GM19468 (cell line): ENCODE data around the gene AMIGO1.
A peak's percentile ranks its signal among the peaks of the same experiment; 100 is the strongest.
"Not testable (repeated sequence)": the region's sequence is repeated elsewhere in the genome, so short reads cannot be mapped to it uniquely, and the experiment has no call there.

Source experiments
- ATAC-seq: cut with Tn5 transposase; IDR thresholded peaks from one replicate; pipeline ENCODE4 v1.9.1; 2021; ENCODE audit warnings: mild to moderate bottlenecking, moderate library complexity, moderate number of reproducible peaks; ENCODE audit not compliant: unreplicated experiment; ENCODE audit errors: extremely low read depth

AMIGO1 gene

GRCh38 chr1:109488696-109489095, 20.8 kb downstream of the AMIGO1 start:
- no peak for ATAC-seq

- ATAC-seq, result no peak
Measured at GRCh38 chr1:109488201-109488600, 21.3 kb downstream of the AMIGO1 start.

DNA sequence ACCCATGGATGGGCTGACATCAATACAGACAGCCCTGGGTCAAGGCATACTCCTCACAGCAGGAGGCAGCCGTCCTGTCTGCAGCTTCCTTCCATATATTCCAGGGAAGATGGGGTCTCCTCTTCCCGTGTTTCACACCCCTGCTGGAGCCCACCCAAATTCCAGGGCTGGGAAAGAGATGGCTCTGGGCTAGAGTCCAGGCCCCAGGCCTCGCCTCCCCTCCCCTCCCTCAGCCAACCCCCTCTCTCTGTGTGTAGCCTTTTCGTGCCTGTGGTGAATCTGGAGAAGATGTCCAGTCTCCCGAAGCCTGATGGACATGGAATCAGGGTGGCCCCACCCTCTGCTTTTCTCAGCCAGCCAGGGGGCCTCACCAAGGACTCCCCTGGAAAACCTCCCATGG, 22.3 kb downstream of the AMIGO1 start:
- ATAC-seq, result no peak

DNA sequence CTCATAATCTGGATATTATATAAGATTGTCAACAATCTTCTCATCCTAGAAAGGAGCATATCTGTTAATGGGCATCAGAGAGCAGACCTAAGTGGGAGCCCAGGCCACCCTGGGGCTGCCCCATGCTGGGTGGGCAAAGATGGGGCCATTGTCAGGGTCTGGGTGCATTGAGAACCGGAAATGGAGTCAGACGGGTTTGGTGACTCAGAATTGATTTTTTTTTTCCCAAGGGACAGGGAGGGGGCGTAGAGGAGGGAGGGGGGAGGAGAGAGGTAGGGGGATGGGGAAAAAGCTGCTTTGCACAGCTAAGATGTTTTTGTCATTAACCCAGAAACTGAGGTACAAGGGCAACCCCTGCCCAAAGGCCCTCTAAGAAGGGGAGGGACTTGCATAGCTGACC, 24.5 kb downstream of the AMIGO1 start:
- ATAC-seq, result no peak

DNA sequence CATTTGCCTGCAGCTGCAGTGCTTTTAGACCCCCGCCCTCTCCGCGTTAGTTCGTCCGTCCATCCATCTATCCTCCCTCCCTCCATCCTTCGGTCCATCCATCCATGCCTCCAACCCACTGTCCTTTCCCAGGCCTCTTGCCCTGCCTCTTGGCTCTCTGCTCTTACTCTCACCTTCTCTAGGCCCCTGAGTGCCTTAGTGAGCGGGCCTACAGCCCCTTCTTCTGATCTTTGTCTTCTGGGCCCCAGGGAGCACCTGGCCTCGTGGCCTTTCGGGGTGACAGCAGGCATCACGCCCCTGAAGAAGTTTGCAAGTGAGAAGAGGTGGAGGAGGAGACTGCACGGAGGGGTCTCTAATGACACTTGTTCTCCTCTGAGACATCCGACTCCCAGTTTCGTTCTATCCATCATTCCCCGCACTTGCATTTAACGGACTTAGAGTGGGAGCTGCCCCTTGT, 25.0 kb downstream of the AMIGO1 start:
- no peak for ATAC-seq

DNA sequence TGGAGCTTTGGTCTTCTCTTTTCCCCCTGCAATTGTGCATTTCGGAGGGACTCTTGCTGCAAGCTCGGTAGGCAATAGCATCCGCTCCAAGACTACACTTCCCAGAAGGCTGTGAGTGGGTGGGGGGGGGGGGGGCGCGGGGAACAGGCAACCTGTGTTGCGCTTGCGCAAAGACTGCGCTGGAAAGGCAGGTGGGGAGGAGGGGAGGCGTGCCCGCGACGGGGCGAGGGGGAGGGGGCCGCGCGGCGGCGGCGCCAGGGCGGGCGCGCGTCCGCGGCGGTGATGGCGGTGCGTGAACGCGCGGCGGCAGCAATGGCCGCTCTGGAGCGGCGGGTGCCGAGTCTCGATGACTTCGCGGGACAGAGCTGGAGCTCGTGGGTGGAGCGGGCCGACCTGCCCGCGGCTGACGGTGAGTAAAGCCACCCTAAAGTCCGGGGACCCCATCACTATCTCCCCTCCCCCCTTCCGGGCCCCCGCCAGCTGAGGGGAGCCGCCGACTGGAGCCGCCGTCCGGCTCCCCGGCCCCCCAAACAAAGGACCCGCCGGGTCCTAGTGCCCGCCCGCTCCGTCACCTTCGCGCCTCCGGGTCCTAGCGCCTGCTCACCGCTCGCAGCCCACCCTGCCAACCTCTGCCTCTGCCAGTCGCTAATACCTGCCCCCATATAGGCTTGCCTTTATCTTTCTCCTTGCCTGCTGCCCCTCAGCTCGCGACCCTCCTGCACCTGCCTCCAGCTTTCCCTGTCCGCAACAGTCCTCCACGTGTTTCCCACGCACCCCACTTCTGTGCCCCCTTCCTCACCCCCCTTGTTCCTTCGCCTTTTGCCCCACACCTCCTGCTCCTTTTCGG, 25.6 kb downstream of the AMIGO1 start, which contains the start of gene ATXN7L2:
Gene ATXN7L2 (plus strand): TSS at position 234 of the 847 bp plus-strand sequence. CDS start 49 bp downstream, at position 283.
- peak; percentile 51 for ATAC-seq

GRCh38 chr1:109482791-109483671, 26.5 kb downstream of the AMIGO1 start:
- ATAC-seq, result no peak

- no peak for ATAC-seq
Measured at GRCh38 chr1:109482242-109482641, 27.3 kb downstream of the AMIGO1 start.

GRCh38 chr1:109481646-109482045, 27.9 kb downstream of the AMIGO1 start:
- no peak for ATAC-seq

GRCh38 chr1:109479901-109480300, 29.6 kb downstream of the AMIGO1 start:
- no peak for ATAC-seq

- ATAC-seq, result no peak
Measured at GRCh38 chr1:109479311-109479710, 30.2 kb downstream of the AMIGO1 start.

DNA sequence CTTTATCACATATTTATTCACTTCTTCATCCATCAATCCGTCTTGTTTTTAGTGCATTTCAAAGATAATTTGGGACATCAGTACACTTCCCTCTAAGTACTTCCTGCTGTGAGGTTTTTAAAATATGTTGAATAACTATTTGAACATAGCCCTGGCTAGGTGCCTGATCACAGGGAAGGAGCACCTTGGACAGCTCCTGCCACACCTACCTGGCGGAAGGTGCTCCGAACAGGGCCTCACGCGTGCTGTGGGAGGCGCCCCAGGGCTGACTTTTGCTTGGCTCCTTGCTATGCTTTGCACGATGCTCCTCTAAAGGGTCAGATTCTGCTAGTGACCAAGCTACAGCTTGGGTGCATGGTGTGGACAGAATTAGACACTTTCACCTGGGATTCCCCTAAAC, 30.7 kb downstream of the AMIGO1 start:
- ATAC-seq, result no peak

GRCh38 chr1:109477821-109478220, 31.7 kb downstream of the AMIGO1 start:
- ATAC-seq, result no peak

DNA sequence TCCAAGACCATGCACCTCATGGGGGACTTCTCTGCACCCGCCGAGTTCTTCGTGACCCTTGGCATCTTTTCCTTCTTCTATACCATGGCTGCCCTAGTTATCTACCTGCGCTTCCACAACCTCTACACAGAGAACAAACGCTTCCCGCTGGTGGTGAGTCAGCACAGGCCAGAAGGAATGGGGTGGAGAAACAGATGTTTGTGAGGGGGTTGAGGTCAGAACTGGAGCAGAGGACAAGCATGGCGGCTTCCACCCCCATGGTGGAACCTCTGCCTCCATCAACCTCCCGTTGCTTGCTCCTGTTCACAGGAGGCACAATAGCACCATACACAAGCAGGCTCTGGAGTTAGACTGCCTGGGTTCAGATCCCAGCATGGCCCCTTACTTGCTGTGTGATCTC, 32.7 kb downstream of the AMIGO1 start:
- ATAC-seq, result no peak

DNA sequence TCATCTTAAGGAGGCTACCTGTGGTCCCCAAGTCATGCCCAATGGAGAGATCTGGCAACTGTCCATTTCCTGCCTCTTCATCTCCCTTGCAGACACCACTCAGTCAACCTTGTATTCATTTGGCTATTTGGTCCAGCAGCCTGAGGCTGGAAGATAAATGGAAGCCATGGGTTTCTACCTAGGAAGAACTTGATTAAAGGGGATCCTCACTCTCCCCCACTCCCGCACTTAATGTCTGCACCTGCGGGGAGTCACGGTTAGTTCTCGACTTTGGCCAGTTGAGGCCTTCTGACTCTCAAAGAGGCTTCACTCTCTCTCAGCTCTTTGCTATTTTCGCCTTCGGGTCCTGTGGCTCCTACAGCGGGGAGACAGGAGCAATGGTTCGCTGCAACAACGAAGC, 34.3 kb downstream of the AMIGO1 start:
- no peak for ATAC-seq

DNA sequence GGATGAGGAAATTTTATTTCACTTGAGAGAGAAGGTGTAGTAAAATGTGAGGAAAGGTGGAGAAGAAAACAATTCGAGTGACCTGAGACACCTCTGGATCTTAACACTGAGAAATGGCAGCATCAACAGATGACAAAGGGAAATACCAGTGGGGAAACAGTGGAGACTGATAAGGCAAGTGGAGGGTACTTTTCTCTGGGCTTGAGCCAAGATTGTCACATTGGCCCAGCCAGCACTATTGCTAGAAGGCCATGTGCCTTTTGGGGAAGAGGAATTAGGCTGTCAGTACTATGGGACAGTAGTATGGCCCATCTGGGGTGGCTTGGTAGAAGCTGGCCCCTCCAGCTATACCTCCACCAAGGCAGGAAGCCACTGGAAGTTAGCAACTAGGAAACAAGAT, 34.8 kb downstream of the AMIGO1 start:
- ATAC-seq, result no peak

GRCh38 chr1:109473284-109474057, 36.1 kb downstream of the AMIGO1 start:
- ATAC-seq, result not testable (repeated sequence)

DNA sequence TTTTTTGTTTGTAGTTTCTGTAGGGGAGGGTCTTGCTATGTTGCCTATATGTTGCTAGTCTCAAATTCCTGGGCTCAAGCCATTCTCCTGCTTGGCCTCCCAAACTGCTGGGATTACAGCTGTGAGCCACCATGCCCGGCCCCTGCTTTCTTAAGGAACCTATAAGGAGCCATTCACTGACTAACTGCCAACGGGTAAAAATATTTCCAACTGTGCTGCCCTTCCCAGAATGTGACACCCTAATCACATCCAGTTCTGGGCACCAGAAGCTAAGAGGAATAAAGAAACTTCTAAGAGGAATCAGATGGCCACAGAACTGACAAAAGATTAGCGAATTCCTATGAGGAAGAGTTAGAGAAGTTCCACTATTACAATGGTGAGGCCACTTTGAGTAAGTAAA, 36.7 kb downstream of the AMIGO1 start:
- ATAC-seq, result no peak

DNA sequence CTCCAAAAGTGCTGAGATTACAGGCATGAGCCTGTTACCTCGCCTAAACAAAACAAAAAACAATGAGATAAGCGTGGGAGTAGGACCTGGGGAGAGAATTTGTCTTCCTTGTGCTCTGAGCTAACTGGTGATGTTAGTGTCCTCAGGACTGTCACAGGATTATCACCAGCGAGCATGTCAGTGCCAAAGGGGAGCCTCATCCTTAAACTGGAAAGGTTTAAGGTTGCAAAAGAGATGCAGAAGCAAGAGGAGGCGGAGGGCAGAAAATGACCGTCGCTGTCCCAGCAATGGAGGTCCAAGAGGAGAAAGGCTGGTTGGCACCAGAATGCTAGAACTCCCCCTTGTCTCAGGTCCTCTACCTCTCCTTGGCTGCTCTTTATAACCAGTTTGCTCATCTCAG, 39.3 kb downstream of the AMIGO1 start:
- no peak for ATAC-seq

DNA sequence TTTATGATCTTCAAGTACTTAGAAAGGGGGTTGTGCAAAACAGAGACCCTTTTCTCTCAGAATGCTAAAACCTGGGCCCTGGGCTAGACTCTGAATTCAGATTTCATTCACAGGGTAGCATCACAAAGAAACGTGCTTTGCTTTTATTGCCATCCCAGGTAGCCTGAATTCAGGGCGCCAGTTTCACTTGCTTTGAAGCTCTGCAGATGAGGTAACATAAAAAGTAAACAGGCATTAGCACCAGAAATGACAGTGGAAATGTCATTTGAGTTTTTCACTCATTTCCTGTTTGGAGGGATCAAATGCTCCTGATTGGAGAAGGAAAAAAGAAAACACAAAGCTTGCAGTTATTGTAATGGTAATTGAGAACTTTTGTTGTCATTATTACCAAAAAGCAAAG, 40.6 kb downstream of the AMIGO1 start:
- no peak for ATAC-seq
